Measurements from ENCODE around the gene RBPMS2.
A peak's percentile ranks its signal among the peaks of the same experiment; 100 is the strongest.

RBPMS2 gene

GRCh38 chr15:64717130-64717529 is 58.3 kb downstream of the RBPMS2 start:
- DNase-seq: no peak

GRCh38 chr15:64716452-64716851 is 58.9 kb downstream of the RBPMS2 start:
- DNase-seq: no peak

GRCh38 chr15:64713592-64713991 is 61.8 kb downstream of the RBPMS2 start:
- DNase-seq: no peak

- DNase-seq: no peak
Measured at GRCh38 chr15:64712353-64712752, 63.0 kb downstream of the RBPMS2 start.

DNA sequence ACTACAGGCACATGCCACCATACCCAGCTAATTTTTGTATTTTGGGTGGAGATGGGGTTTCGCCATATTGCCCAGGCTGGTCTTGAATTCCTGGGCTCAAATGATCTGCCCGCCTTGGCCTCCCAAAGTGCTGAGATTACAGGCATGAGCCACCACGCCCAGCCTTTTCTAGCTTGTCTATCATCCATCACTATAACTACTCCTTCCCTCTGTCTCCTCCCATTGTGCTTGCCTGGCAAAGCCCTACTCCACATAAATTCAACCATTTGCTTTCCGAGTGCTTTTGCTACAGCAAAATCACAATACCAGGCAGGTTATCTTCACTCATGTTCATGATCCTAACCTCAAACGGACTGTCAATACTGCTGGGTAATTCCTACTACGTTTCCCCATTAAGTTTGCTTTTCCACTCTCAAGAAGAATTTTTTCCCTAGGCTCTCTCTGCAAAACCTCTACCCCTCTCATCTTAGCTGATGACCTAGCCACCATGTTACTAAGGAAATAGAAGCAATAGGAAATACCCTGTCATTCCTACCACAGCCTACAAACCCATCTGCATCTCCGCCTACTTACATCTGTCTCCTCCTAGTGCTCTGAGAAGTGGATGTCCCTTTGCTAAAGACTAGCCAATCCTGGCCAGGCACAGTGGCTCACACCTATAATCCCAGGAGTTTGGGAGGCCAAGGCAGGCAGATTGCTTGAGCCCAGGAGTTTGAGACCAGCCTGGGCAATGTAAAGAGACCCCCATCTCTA is 64.5 kb downstream of the RBPMS2 start:
- DNase-seq: no peak

- no peak for DNase-seq
Measured at GRCh38 chr15:64706011-64706911, 69.1 kb downstream of the RBPMS2 start.

GRCh38 chr15:64705006-64705405 is 70.4 kb downstream of the RBPMS2 start:
- DNase-seq: no peak

DNA sequence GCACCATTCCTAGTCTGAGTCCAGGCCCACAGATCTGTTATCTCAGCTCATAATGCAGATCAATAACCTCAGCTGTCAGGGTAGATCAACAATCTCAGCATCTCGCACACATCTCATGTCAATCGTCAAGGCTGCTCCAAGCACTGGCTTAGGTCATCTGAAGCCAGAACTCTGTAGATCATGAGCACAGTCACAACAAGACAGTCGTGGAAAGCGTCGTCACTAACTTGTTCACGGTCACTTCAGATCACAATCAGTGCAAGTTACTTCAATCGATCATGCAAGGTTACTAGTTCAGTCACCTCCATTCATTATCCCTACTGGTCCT is 71.8 kb downstream of the RBPMS2 start:
- peak; percentile 10 for DNase-seq

DNA sequence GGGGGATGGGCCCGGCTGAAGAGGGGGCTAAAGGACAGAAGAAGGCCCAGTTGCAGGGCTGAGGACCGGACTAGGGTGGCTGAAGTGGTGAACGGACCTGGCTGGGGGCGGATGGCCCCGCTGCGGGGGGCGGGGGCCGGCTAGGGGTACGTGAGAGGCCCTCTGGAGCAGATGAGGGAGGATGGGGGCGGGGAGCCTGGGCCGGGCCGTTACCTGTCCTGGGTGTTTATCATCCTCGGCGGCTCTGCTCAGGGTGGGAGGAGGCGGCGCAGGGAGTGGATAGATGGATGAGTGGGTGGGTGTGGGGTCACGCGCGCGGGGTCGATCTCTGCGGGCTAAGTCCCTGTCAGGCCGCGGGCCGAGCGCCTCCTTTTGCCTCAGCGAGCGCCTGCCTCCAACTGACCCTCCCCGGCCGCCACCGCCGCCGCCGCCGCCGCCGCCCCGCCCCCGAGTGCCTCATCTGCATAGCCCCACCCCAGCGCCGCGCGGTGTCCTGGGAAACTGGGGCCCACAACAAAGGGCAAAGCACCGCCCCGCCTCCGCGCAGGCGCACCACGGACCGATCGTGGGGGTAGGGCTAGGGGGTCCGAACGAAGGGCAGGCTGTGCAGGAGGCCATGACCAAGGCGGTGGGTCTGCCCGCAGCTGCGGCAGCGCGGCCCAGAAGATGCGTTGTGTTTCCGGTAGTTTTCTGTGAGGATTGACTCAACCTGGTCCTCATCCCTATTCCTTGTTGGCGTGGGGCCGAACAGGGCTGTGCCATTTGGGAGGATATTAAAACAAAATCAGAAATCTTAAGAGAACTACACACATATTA is 72.4 kb downstream of the RBPMS2 start:
- DNase-seq: peak; percentile 98

GRCh38 chr15:64701482-64702184 is 73.8 kb downstream of the RBPMS2 start:
- DNase-seq: no peak

DNA sequence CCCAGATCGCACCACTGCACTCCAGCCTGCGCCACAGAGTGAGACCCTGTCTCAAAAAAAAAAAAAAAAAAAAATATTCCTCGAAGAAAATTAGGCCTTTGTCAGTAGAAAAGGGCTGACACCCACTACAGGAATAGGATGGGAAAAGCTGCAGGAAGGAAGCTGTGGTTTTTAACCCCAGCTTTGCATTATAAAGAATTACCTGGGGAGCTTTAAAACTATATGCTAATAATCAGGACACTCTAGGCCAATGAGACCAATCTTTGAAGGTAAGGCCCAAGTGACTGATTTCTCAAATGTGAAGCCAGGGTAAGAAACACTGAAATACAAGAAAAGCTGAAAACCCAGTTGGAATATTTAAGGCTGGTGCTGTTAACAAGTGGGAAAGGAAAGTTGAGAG is 74.3 kb downstream of the RBPMS2 start:
- DNase-seq: no peak

DNA sequence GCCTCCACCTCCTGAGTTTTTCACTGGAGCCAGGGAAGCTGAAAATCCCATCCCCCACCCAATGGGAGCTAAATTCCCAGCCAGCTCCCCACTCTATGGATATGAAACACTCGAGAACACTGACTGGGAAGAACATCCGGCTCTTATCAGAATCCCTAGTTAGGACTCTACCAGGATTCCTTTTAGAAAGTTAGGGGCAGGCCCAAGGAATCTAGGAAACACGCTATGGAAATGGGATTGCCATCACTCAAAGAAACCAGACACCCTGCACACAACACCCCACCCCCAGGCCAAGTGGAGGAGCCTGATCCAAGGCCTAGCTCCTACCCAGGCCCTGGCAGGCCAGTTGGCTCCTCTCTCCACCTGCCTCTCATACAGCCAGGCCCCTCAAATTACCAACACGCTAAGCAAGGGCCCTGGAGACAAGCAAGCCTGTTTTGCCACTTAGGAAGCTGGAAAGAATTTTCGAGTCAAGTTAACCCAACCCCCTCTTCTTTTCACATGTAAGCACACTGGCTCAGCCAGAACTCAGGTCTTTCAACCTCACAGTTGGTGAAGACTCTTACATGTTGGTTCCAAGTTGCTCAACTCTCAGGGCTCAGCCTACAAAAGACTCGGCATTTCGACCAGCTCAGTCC is 75.5 kb downstream of the RBPMS2 start:
- DNase-seq: no peak

- no peak for DNase-seq
Measured at GRCh38 chr15:64698823-64699222, 76.6 kb downstream of the RBPMS2 start.

GRCh38 chr15:64697911-64698369 is 77.4 kb downstream of the RBPMS2 start:
- DNase-seq: peak; percentile 53

DNA sequence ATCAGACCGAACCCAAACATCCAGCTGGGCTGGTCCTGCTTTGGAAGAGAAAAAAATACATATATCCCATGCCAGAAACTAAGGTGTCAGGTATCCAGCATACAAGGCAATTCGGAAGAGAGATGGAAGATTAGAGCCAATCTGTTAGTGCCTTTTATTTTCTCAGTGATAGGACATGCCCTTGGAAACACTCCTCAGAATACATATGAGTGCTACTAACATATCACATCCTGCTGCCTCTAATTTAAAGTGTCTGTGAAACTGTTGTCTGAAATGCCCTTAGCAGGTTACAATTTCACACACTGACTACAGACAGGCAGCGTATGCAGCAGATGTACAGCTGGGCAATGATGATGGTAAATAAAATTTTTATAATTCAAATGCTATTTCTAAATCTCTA is 78.9 kb downstream of the RBPMS2 start:
- no peak for DNase-seq

DNA sequence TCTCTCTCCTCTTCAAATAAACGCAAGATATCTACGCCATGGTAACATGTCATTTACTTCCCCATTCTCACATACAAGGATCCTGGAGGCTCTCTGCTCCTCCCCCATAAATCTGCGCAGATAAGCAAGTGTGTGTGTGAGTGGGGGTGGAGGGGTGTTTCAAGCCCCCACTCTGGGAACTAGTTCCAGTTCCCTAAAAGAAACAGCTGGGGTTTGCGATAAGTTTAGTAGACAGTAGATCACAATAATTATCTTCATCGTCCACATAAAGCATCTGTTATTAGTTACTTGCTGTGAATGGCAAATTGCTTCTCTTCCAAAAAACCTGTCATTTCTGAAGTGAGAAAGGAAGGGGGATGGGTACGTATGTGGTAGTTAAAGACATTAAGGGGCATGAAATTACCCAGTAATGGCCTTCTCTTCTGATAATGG is 79.8 kb downstream of the RBPMS2 start:
- no peak for DNase-seq

DNA sequence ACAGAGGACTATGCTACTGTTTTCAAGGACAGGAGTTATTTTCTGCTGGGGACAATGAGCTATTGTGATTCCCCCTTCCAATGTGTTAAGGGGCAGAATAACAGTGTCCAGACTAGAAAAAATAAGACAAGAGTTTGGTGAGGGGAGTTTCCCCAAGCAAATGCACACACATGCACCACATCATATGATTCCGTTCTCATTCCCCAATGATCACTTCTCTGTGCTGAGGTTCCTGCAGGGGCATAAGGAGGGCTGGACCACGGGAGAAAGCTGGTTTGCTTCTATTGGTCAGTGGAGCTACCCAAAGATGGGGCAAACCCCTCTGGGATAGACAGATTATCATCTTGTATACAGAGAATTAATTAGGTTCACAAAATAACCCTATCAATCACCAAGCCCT is 80.6 kb downstream of the RBPMS2 start:
- DNase-seq: no peak

DNA sequence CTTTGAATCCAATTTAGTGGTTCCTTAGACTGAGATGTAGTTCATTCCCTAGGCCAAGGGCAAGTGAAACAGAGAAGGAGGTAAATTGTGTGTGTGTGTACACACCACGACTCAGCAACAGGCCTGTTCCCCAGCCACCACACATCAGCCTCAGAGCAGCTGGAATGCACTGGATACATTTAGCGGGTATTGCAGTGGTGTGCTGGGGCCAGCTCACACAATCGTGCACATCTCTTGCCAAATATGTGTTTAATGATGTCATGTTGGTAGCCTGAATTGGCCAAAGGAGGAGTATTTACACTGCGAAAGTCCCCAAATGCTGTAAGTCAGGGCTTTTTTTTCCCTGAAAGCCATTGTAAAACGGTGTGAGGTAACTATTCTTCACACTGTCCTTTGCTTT is 82.3 kb downstream of the RBPMS2 start:
- no peak for DNase-seq

DNA sequence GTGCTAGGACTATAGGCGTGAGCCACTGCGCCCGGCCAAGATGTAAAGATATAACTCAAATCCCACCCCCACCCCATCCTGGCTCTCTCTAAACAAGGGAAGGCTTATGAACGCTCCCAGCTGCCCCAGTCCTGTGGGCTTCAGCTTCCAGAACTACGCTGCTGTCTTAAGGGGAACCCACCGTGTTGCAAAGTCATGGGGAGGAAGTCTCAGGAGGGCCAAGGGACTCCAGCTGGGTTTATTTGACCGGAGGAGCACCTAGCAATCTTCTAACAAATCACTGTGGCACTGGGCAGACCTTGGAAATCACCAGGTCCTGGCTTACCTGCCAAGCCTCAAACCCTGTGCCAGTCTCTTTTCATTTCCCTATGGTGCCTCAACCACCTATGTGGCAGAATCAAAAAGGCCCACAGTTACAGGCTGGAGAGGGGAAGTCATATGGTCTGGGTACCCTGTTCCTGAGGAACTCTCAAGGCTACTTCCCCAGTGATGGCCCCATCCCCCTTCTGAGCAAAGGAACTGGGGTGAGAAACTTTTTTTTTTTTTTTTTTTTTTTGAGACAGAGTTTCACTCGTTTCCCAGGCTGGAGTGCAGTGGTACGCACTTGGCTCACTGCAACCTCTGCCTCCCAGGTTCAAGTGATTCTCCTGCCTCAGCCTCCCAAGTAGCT is 83.4 kb downstream of the RBPMS2 start:
- no peak for DNase-seq

DNA sequence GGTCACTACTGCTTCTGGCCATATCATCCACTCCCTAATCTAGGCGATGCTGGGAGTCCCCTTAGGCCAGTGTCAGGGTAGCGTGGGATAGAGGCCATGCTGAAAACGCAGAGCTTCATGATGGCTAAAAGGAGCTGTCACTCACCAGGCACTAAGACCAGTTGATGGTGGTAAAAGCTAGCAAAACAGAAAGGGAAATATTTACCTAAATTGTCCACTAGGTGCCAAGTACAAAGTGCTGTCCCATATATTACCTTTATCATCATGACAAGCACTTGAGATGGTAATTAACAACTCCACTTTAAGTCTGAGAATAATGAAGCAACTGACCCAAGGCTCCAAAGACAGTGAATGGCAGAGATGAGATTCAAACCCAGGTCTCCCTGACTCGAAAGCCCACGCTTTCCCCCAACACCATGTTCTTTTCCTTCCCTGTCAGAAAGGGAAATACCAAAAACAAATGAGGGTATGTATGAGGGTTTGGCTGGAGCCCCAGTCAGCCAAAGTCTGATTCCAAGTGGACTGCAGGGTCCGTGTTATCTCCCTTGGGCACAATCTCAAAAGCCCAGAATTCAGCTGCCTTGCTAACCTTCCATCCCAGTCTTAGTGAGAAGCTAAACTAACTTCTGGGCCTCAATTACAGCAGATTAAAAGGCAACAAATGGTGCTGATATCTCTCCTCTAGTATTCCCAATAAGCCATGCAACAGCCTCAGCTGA is 84.7 kb downstream of the RBPMS2 start:
- no peak for DNase-seq

GRCh38 chr15:64690008-64690407 is 85.4 kb downstream of the RBPMS2 start:
- no peak for DNase-seq
